Endodermal cell (in vitro differentiated cells): ENCODE results near the gene OXSM. TPM values are rescaled to one million over a fixed set of nuclear protein-coding genes. Genes with fewer than 3 reads are reported as not detected.
A peak's percentile ranks its signal among the peaks of the same experiment; 100 is the strongest.

Source experiments
- DNase-seq: peaks from one replicate; pipeline ENCODE4 v3.0.0-alpha.2; 2017
- H3K27ac ChIP-seq: 2 replicates; pipeline ENCODE4 v1.5.1; 2013; ENCODE audit warnings: mild to moderate bottlenecking, low read depth, low read length, moderate library complexity
- H3K27me3 ChIP-seq: 2 replicates; pipeline ENCODE4 v1.6.1; 2013; ENCODE audit warnings: mild to moderate bottlenecking, low read length, moderate library complexity; ENCODE audit not compliant: insufficient read depth, control insufficient read depth, poor library complexity, severe bottlenecking
- H3K36me3 ChIP-seq: 2 replicates; pipeline ENCODE4 v1.7.0; 2013; ENCODE audit warnings: mild to moderate bottlenecking, low read length, moderate library complexity; ENCODE audit not compliant: control insufficient read depth, insufficient read depth
- H3K4me1 ChIP-seq: one replicate; pipeline ENCODE4 v1.7.0; 2013; ENCODE audit warnings: low read length; ENCODE audit not compliant: control insufficient read depth, insufficient read depth
- H3K4me3 ChIP-seq: 2 replicates; pipeline ENCODE4 v1.5.1; 2013; ENCODE audit warnings: mild to moderate bottlenecking, low read length, moderate library complexity
- H3K9ac ChIP-seq: 2 replicates; pipeline ENCODE4 v1.6.1; 2013; ENCODE audit warnings: mild to moderate bottlenecking, low read length, moderate library complexity; ENCODE audit not compliant: poor library complexity, severe bottlenecking; ENCODE audit errors: extremely low read depth
- H3K9me3 ChIP-seq: 2 replicates; pipeline ENCODE4 v1.6.1; 2013; ENCODE audit warnings: mild to moderate bottlenecking, low read length, moderate library complexity; ENCODE audit not compliant: control insufficient read depth
- H3K27ac Mint-ChIP-seq: 2 replicates; pipeline ENCODE4 v1.8.0; 2020; ENCODE audit warnings: mixed read lengths
- H3K27me3 Mint-ChIP-seq: 2 replicates; pipeline ENCODE4 v1.8.0; 2021; ENCODE audit warnings: mild to moderate bottlenecking, mixed read lengths; ENCODE audit not compliant: insufficient read depth
- H3K36me3 Mint-ChIP-seq: 2 replicates; pipeline ENCODE4 v1.8.0; 2020; ENCODE audit warnings: low read depth, mixed read lengths
- H3K4me1 Mint-ChIP-seq: 2 replicates; pipeline ENCODE4 v1.8.0; 2020; ENCODE audit warnings: mixed read lengths
- H3K4me3 Mint-ChIP-seq: 2 replicates; pipeline ENCODE4 v1.8.0; 2020; ENCODE audit warnings: mild to moderate bottlenecking, moderate library complexity, mixed read lengths
- H3K9me3 Mint-ChIP-seq: 2 replicates; pipeline ENCODE4 v1.8.0; 2020; ENCODE audit warnings: mild to moderate bottlenecking, mixed read lengths
- CTCF ChIP-seq: fragments of 200-600 bp; sonication (generic); conservative IDR thresholded peaks from 2 replicates; pipeline ENCODE4 v1.5.0; 2021; ENCODE audit warnings: antibody characterized with exemption, mild to moderate bottlenecking
- WGBS, 2 experiments: methylation state at CpG; one replicate each; pipeline versions ENCODE4 v1.1.5 to v1.1.7; 2013; ENCODE audit warnings: missing lambda C conversion rate in 2 of 2, mixed read lengths in 1 of 2; ENCODE audit not compliant: insufficient coverage in 1 of 2, insufficient read length in 1 of 2; 5-methylcytosine and 5-hydroxymethylcytosine counted together
- total RNA-seq, 2 donors: library from RNA; stranded (reverse); fragmentation: NEBNext Ultra II Directional in 1 of 2; extraction: Animal tissue kit (Norgen Biotek cat#: 25700) in 1 of 2; gene quantifications; 2 replicates in 1 of 2; 3 replicates in 1 of 2; pipeline ENCODE4 v1.2.1, GENCODE V29; 2021

The OXSM gene
- total RNA-seq, 2 donors from 2014 or later, result 7.8 to 10.5 TPM

- DNase-seq, result no peak
- H3K27me3 Mint-ChIP-seq, result no peaks in the 10 kb centered on the region
- no peaks in the 10 kb centered on the region for H3K4me1 Mint-ChIP-seq
- peak overlapping the region; percentile 18 for H3K27ac Mint-ChIP-seq
- H3K36me3 Mint-ChIP-seq, result no peaks in the 10 kb centered on the region
- Histone ChIP-seq H3K27me3 (no peaks in the 10 kb centered on the region), H3K4me3 (no peak overlapping the region), H3K36me3 (no peaks in the 10 kb centered on the region), H3K9ac (no peak overlapping the region), H3K4me1 (no peaks in the 10 kb centered on the region), H3K27ac (no peak overlapping the region), H3K9me3 (no peaks in the 10 kb centered on the region)
- 84% methylated on average over 4 of the region's 4 CpGs; no CpG with 5 or more reads in 1 of the 2 experiments for WGBS, 2 experiments
- H3K4me3 Mint-ChIP-seq, result no peak overlapping the region
- no peaks in the 10 kb centered on the region for H3K9me3 Mint-ChIP-seq
- no peak for TF ChIP-seq CTCF
These were observed 31.1 kb downstream of the OXSM start for GRCh38 chr3:25820816-25821486.

- no peak overlapping the region for H3K4me3 Mint-ChIP-seq
- H3K9me3 ChIP-seq, result no peaks in the 10 kb centered on the region
- H3K27me3 ChIP-seq, result no peaks in the 10 kb centered on the region
- TF ChIP-seq CTCF, result no peak
- no peak for DNase-seq
- no peaks in the 10 kb centered on the region for H3K9me3 Mint-ChIP-seq
- no peak overlapping the region for H3K27ac ChIP-seq
- WGBS, 2 experiments, result 59 to 88% methylated on average over 2 to 3 of the region's 4 CpGs
- no peaks in the 10 kb centered on the region for H3K4me1 Mint-ChIP-seq
- no peaks in the 10 kb centered on the region for H3K27me3 Mint-ChIP-seq
- H3K36me3 ChIP-seq, result no peaks in the 10 kb centered on the region
- no peak overlapping the region for H3K9ac ChIP-seq
- H3K4me1 ChIP-seq, result no peaks in the 10 kb centered on the region
- H3K4me3 ChIP-seq, result no peak overlapping the region
- H3K36me3 Mint-ChIP-seq, result no peaks in the 10 kb centered on the region
- H3K27ac Mint-ChIP-seq, result no peak overlapping the region
These were observed 32.1 kb downstream of the OXSM start for GRCh38 chr3:25821746-25822573.

- no peak for TF ChIP-seq CTCF
- no peak overlapping the region for H3K27ac ChIP-seq
- no peaks in the 10 kb centered on the region for H3K36me3 Mint-ChIP-seq
These were observed 33.4 kb downstream of the OXSM start for GRCh38 chr3:25823314-25823713.

More at GRCh38 chr3:25823314-25823713, 33.4 kb downstream of the OXSM start:
- no peak overlapping the region for H3K9ac ChIP-seq
- WGBS, 2 experiments, result 91 to 96% methylated on average over 3 of the region's 3 CpGs
- H3K9me3 Mint-ChIP-seq, result no peaks in the 10 kb centered on the region
- no peaks in the 10 kb centered on the region for H3K36me3 ChIP-seq
- no peaks in the 10 kb centered on the region for H3K27me3 ChIP-seq
- no peak overlapping the region for H3K4me3 ChIP-seq
- no peaks in the 10 kb centered on the region for H3K27me3 Mint-ChIP-seq
- no peak overlapping the region for H3K4me3 Mint-ChIP-seq
- no peak overlapping the region for H3K27ac Mint-ChIP-seq
- H3K4me1 ChIP-seq, result no peaks in the 10 kb centered on the region
- H3K9me3 ChIP-seq, result no peaks in the 10 kb centered on the region
- H3K4me1 Mint-ChIP-seq, result no peaks in the 10 kb centered on the region
- DNase-seq, result no peak
